ENCODE data around the gene CPN2.

DNA sequence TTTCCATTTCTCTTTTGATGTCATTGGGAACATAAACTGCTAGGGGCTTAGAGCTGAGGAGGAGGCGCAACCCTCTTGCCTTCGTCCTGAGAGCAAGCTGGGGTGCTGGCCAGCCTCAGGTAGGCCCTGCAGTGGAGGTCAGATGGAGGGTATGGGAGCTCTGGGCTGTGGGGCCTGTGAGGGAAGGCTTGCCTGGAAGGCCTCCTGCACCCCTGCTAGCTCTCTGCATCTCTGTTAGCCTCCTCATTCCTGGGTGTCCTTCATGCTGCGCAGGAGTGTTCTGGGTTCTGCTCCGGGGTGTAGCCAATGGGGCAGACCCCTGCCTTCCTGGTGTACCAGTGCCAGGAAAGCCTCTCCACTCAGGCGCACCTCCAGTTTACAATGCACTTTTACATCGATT, 36.1 kb upstream of the CPN2 start:
- TF ChIP-seq, protein P1, sequence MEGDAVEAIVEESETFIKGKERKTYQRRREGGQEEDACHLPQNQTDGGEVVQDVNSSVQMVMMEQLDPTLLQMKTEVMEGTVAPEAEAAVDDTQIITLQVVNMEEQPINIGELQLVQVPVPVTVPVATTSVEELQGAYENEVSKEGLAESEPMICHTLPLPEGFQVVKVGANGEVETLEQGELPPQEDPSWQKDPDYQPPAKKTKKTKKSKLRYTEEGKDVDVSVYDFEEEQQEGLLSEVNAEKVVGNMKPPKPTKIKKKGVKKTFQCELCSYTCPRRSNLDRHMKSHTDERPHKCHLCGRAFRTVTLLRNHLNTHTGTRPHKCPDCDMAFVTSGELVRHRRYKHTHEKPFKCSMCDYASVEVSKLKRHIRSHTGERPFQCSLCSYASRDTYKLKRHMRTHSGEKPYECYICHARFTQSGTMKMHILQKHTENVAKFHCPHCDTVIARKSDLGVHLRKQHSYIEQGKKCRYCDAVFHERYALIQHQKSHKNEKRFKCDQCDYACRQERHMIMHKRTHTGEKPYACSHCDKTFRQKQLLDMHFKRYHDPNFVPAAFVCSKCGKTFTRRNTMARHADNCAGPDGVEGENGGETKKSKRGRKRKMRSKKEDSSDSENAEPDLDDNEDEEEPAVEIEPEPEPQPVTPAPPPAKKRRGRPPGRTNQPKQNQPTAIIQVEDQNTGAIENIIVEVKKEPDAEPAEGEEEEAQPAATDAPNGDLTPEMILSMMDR (IDR thresholded peaks at IDR 0.05): no peak
- no peak for TF ChIP-seq POLR2A (IDR thresholded peaks at IDR 0.05)
- TF ChIP-seq POLR2AphosphoS5 (IDR thresholded peaks at IDR 0.05): no peak
- no peak for TF ChIP-seq EP300 (IDR thresholded peaks at IDR 0.05; ENCODE audit: low read depth)

Measured in transverse colon (tissue), 4 donors.